ENCODE results near the gene NMB. TPM values are rescaled to one million over a fixed set of nuclear protein-coding genes. Genes with fewer than 3 reads are reported as not detected.

The NMB gene
- total RNA-seq, 1 experiment from 2014 or later = 11.5 TPM

DNA sequence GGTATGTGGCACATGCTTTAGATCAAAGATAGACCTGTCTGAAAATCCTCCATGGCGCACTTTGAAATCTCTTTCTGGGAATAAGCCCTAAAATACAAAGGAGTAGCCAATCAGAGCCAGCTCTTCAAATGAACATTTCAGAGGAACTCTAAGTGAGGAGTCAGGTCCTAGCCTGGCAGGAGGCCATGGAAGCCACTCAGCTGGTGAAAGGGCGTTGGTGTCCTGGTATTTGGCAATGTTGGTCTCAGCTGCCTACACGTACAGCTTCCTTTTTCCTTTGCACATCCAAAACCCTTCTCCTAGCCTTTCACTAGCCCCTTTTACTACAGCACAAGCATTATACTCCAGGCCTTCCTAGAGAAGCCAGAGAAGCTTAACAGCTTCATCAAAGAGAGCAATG, 9.5 kb downstream of the NMB start:
- Mint-ChIP-seq H3K27me3 (ENCODE audit: low read depth) (no peaks in the 10 kb centered on the region), H3K27ac (no peak overlapping the region), H3K4me3 (no peak overlapping the region), H3K4me1 (peaks cover 3% of the 10 kb centered on the region in 2 experiments; a peak in 2 of 4 replicates), H3K9me3 (no peaks in the 10 kb centered on the region), H3K36me3 (ENCODE audit: insufficient read depth in 1 of 3, low read depth in 3 of 3) (peaks cover 36 to 82% (median 62%) of the 10 kb centered on the region in 3 experiments)
- Histone ChIP-seq H2BK15ac (ENCODE audit: low read depth, low read length) (no peak overlapping the region), H3K14ac (ENCODE audit: insufficient read depth, low read length) (no peak overlapping the region), H2BK12ac (ENCODE audit: insufficient read length, low read depth, low read length) (no peak overlapping the region), H3K4me1 (ENCODE audit: insufficient read depth, low read length) (no peaks in the 10 kb centered on the region), H3K4me2 (ENCODE audit: insufficient read depth, insufficient read length, low read length) (no peak overlapping the region), H3K23ac (ENCODE audit: insufficient read length, low read depth, low read length) (no peak overlapping the region), H4K20me1 (ENCODE audit: control insufficient read depth, insufficient read depth, insufficient read length) (no peaks in the 10 kb centered on the region), H3T11ph (ENCODE audit: low read length) (no peak overlapping the region), H3K9ac (ENCODE audit: extremely low read depth, insufficient read length, low read length) (no peak overlapping the region), H4K5ac (ENCODE audit: insufficient read length, low read depth, low read length) (no peak overlapping the region), H3K9me3 (ENCODE audit: control insufficient read depth, low read depth, low read length) (no peaks in the 10 kb centered on the region), H3K27me3 (ENCODE audit: insufficient read depth, low read length) (no peaks in the 10 kb centered on the region), H2BK120ac (ENCODE audit: low read depth, low read length, poor library complexity, severe bottlenecking) (no peak overlapping the region), H3K79me1 (ENCODE audit: insufficient read depth, low read depth, low read length, poor library complexity, severe bottlenecking) (no peaks in the 10 kb centered on the region), H3K27ac (ENCODE audit: insufficient read length, low read depth, low read length) (no peak overlapping the region), H3K79me2 (ENCODE audit: insufficient read depth, low read length) (no peaks in the 10 kb centered on the region), H2AFZ (ENCODE audit: low read length) (no peak overlapping the region), H3K18ac (ENCODE audit: insufficient read length, low read depth, low read length) (no peak overlapping the region), H2BK20ac (ENCODE audit: low read depth, low read length, poor library complexity, severe bottlenecking) (no peak overlapping the region), H3K23me2 (ENCODE audit: insufficient read length, low read depth, low read length, poor library complexity, severe bottlenecking) (peaks cover 2% of the 10 kb centered on the region), H2AK5ac (ENCODE audit: insufficient read length, low read length) (no peak overlapping the region), H4K8ac (replicated peaks; ENCODE audit: insufficient read length, low read depth, low read length) (no peak overlapping the region), H2BK5ac (ENCODE audit: insufficient read length, low read length) (no peak overlapping the region), H3K4ac (ENCODE audit: low read depth, low read length) (no peak overlapping the region), H4K91ac (ENCODE audit: insufficient read length, low read depth, low read length) (no peak overlapping the region), H3K56ac (ENCODE audit: insufficient read length, low read depth, low read length) (no peak overlapping the region)
- TF ChIP-seq, protein P1, sequence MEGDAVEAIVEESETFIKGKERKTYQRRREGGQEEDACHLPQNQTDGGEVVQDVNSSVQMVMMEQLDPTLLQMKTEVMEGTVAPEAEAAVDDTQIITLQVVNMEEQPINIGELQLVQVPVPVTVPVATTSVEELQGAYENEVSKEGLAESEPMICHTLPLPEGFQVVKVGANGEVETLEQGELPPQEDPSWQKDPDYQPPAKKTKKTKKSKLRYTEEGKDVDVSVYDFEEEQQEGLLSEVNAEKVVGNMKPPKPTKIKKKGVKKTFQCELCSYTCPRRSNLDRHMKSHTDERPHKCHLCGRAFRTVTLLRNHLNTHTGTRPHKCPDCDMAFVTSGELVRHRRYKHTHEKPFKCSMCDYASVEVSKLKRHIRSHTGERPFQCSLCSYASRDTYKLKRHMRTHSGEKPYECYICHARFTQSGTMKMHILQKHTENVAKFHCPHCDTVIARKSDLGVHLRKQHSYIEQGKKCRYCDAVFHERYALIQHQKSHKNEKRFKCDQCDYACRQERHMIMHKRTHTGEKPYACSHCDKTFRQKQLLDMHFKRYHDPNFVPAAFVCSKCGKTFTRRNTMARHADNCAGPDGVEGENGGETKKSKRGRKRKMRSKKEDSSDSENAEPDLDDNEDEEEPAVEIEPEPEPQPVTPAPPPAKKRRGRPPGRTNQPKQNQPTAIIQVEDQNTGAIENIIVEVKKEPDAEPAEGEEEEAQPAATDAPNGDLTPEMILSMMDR (conservative IDR thresholded peaks at IDR 0.05) = no peak
- WGBS (ENCODE audit: extremely low coverage, insufficient read length, low lambda C conversion rate) = no CpG with 5 or more reads among the region's 3 CpGs
- DNase-seq = no peak

Measured in H9 (cell line).